Measurements from ENCODE around the gene PGLYRP2. TPM values are rescaled to one million over a fixed set of nuclear protein-coding genes. Genes with fewer than 3 reads are reported as not detected.
A peak's percentile ranks its signal among the peaks of the same experiment; 100 is the strongest.
"Not testable (repeated sequence)": the region's sequence is repeated elsewhere in the genome, so short reads cannot be mapped to it uniquely, and the experiment has no call there.

The PGLYRP2 gene
- total and polyA plus RNA-seq, 5 experiments from 2014 or later = 0.37 to 0.72 (median 0.69) TPM

DNA sequence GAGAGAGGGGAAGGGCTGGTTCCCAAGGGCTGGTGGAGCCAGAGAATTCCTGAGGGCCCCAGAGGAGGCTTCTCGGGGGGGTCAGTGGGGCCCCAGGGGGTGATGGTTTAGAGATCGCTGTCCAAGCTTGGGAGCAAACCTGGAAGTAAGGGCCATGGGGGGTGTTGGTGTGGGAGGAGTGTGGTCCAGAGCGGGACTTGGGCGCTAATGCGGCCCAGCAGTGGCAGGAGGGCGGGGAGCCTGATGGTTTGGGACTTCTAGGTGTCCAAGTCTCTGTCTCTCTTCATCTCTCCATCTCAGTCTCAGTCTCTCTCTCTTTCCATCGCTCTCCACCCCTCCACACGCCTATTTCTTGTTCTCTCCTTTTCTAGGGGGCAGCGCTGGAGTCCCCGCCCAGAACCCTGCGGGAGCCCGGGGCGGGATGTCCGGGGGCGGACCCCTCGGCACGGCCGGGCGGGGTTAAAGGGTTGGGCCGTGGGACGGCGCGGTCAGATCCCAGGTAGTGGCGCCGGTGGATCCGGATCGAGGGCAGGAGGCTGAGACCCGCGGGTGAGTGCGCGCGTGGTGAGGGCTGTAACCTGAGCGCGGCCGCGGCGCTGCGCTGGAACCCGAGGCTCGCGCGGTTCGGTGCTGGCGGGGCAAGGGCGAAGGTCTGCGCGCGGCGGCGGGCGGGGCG lies 28.9 kb upstream of the PGLYRP2 start, which contains the start of gene CYP4F22:
Gene CYP4F22 (plus strand): TSS at position 491 of the 676 bp plus-strand sequence. CDS start 16,812 bp downstream, outside the sequence.
- Mint-ChIP-seq H3K27ac (peak within 1 kb of the TSS in 6 of 10 donors; percentile 60 to 86 (median 66)), H3K4me1 (peaks cover 15 to 30% (median 26%) of the 10 kb centered on the region in 4 donors), H3K9me3 (no peaks in the 10 kb centered on the region), H3K36me3 (no peaks in the 10 kb centered on the region), H3K4me3 (peak within 1 kb of the TSS; percentile 73 to 90 (median 84)), H3K27me3 (peaks cover 0 to 14% (median 1%) of the 10 kb centered on the region in 5 donors)
- POLR2A ChIA-PET = interaction anchor here (0.8 to 0.9 kb wide), 2 partner anchors 35 to 45 kb away, joined by 3 to 6 read pairs; no protein-coding TSS in a partner anchor
- DNase-seq (peak in 5 of 10 donors; percentile 8 to 26 (median 11)), ATAC-seq (peak; percentile 65 to 82)

DNA sequence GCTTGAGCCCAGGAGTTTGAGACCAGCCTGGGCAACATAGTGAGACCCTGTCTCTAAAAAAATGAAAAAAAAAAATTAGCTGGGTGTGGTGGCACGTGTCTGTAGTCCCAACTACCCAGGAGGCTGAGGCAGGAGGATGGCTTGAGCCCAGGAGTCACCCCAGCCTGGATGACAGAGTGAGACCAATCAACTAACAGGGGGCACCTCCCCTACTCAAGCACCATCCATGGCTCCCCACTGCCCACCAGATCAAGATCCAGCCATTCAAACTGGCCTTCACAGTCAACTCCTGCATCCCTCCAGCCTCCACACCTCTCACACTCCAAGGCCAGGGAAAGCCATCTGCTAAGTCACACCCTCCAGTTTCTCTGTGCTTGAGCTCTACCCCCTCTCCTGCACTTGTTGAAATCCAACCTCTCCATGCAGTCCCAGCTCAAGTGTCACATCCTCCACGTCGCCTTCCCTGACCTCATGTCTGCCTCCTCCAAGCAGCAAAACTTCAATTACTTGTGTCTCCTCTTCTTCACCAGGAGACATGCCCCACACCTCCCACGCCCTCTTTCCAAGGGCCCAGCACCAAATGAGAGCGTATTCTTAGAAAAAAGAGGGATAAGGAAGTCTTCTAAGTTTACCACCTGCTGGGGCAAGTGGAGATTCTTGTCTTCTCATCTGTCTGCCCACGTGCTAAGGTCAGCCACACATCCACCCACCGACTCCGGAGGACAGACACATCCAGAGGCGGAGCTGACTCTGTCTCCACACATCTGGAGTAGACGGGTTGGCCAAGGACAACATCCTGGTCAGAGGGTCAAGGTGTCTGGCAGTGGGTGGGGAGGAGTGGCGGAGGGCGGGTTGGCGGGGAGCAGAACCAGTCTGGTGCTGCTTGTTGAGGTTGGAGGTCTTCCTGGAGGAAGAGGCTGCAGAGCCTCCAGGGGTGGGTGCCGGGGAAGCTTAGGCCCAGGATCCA lies 28.1 kb upstream of the PGLYRP2 start:
- ATAC-seq (no peak), DNase-seq (no peak)
- no peaks in the 10 kb centered on the region for H3K36me3 Mint-ChIP-seq
- H3K27me3 Mint-ChIP-seq = peaks cover 0 to 14% (median 0%) of the 10 kb centered on the region in 5 donors
- H3K4me3 Mint-ChIP-seq = peak overlapping the region; percentile 48 to 90 (median 84)
- H3K27ac Mint-ChIP-seq = peak overlapping the region in 3 of 10 donors; percentile 14 to 67 (median 28)
- POLR2A ChIA-PET = interaction anchor here (0.6 to 0.9 kb wide), 4 partner anchors 19 to 44 kb away, joined by 3 to 6 read pairs (median 4); no protein-coding TSS in a partner anchor
- H3K4me1 Mint-ChIP-seq = peaks cover 15 to 30% (median 27%) of the 10 kb centered on the region in 4 donors
- H3K9me3 Mint-ChIP-seq = no peaks in the 10 kb centered on the region

DNA sequence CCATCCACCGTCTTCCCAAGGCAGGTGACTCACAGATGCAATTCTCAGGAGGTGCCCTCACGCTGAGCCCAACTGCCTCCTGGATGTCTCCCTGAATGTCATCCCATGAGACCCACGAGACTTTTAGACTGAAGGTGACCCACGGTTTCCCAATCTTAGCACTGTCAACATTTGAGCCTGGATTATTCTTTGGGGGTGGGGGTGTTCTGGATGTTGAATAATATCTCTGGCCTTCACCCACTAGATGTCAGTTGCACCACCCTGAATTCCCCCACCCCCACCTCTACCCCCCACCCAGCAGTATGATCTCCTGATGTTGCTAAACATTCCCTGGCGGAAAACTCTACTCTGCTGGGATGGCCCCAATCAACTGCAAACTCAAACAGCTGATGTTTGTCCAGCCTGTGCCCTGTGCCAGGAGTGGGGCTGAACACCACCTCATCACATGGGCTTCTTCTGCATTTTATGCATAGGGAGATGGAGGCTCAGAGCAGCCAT lies 26.8 kb upstream of the PGLYRP2 start:
- H3K36me3 Mint-ChIP-seq = no peaks in the 10 kb centered on the region
- no peaks in the 10 kb centered on the region for H3K9me3 Mint-ChIP-seq
- peaks cover 0 to 14% (median 0%) of the 10 kb centered on the region in 5 donors for H3K27me3 Mint-ChIP-seq
- ATAC-seq = no peak
- peak overlapping the region in 1 of 10 donors; percentile 14 for H3K27ac Mint-ChIP-seq
- POLR2A ChIA-PET = interaction anchor here (0.6 kb wide), 1 partner anchor 37 kb away, joined by 4 read pairs; no protein-coding TSS in a partner anchor
- H3K4me1 Mint-ChIP-seq = peaks cover 17 to 40% (median 30%) of the 10 kb centered on the region in 4 donors
- H3K4me3 Mint-ChIP-seq = no peak overlapping the region
- no peak for DNase-seq

DNA sequence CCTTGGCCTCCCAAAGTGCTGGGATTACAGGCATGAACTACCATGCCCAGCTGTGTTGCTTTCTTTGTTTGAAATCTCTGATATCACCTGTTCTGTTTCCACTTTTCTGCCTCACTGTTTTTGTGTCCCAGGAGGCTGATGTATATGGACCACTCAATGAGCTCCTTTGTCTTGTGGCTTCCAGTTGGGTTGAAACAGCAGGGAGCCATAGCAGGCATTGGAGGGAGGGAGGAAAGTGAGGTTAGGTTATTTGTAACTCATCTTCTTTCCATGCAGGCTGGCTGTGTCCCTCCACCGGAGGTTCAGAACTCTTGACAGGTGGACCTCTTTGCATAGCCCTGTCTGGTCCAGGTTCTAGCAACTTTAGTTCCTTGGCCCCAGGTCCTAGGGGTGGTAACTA lies 23.0 kb upstream of the PGLYRP2 start:
- H3K4me3 Mint-ChIP-seq = no peak overlapping the region
- POLR2A ChIA-PET = interaction anchor here (0.6 kb wide), 1 partner anchor 52 kb away, joined by 3 read pairs; no protein-coding TSS in a partner anchor
- no peaks in the 10 kb centered on the region for H3K36me3 Mint-ChIP-seq
- DNase-seq = no peak
- H3K9me3 Mint-ChIP-seq = no peaks in the 10 kb centered on the region
- peaks cover 2 to 38% (median 21%) of the 10 kb centered on the region in 4 donors for H3K4me1 Mint-ChIP-seq
- peak overlapping the region in 1 of 10 donors; percentile 12 for H3K27ac Mint-ChIP-seq
- H3K27me3 Mint-ChIP-seq = peaks cover 0 to 2% (median 0%) of the 10 kb centered on the region in 5 donors
- ATAC-seq = no peak

DNA sequence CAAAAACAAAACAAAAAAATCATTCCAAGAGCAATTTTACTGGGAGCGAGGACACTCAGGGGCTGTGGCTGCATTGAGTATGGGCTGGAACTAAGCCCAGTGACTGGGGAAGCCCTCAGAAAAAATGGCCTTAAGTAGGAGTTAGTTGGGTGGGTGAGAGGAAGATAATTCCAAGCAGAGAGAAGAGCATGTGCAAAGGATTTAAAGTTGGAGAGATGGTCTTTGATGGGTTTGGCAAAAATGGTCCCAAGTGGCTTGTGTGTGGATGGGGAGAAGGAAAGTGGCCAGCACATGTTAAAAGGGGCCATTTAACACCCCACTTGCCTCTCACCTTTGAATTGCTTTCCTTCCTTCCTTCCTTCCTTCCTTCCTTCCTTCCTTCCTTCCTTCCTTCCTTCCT lies 22.3 kb upstream of the PGLYRP2 start:
- Mint-ChIP-seq H3K27me3 (no peaks in the 10 kb centered on the region), H3K4me1 (peaks cover 2 to 36% (median 21%) of the 10 kb centered on the region in 4 donors), H3K36me3 (no peaks in the 10 kb centered on the region), H3K9me3 (no peaks in the 10 kb centered on the region), H3K27ac (peak overlapping the region in 2 of 10 donors; percentile 21 to 56), H3K4me3 (no peak overlapping the region)
- DNase-seq = no peak
- POLR2A ChIA-PET = interaction anchor here (0.6 kb wide), 1 partner anchor 53 kb away, joined by 3 read pairs; no protein-coding TSS in a partner anchor
- ATAC-seq = no peak

DNA sequence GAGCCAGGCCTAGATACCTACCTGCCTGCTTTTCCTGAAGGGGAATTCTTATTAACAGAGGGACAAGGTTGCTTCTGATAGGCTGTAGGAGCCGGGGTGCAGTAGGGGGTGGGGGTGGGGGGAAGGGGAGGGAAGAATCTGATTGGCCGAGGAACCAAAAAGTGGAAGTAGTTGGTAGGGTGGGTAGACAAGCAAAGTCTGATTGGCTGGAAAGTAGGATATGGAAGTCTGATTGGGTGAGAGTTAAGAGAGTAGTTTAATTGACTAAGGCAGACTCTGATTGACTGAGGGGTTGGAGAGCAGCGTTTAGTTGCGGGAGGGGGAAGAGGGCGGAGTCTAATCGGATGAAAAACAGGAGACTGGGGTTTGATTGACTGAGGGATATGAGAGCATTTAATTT lies 19.6 kb upstream of the PGLYRP2 start:
- POLR2A ChIA-PET = no interaction called here
- Mint-ChIP-seq H3K36me3 (no peaks in the 10 kb centered on the region), H3K9me3 (no peaks in the 10 kb centered on the region), H3K27ac (peak overlapping the region in 1 of 10 donors; percentile 25), H3K4me1 (peaks cover 2 to 36% (median 19%) of the 10 kb centered on the region in 4 donors), H3K4me3 (no peak overlapping the region), H3K27me3 (no peaks in the 10 kb centered on the region)
- DNase-seq (no peak), ATAC-seq (no peak)

DNA sequence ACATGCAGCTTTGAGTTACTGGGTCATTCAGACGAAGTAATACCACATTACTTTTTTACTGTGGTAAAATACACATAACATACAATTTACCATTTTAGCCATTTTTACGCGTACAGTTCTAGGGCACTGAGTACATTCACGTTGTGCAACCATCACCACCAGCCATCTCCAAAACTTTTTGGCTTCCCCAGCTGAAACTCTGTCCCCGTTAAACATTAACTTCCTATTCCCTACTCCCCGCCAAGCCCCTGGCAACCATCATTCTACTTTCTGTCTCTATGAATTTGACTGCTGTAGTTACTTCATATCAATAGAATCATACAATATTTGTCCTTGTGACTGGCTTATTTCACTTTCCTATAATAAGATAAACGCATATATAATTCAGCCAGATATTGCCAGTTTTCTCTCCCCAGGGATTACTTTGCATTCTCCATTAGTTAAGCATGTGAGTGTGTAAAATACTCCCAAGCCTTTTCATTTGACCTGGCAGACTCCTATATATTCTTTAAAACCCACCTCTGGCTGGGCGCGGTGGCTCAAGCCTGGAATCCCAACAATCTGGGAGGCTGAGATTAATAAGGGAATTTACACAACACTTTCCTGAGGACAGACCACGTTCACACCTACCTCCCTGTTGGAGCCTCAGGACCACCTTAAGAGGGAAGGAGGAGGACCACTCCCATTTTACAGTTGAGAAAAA lies 19.0 kb upstream of the PGLYRP2 start:
- Mint-ChIP-seq H3K27me3 (no peaks in the 10 kb centered on the region), H3K9me3 (no peaks in the 10 kb centered on the region), H3K36me3 (no peaks in the 10 kb centered on the region), H3K27ac (peak overlapping the region in 1 of 10 donors; percentile 46), H3K4me1 (peaks cover 2 to 36% (median 19%) of the 10 kb centered on the region in 4 donors), H3K4me3 (no peak overlapping the region)
- DNase-seq = no peak
- POLR2A ChIA-PET = no interaction called here
- no peak for ATAC-seq

DNA sequence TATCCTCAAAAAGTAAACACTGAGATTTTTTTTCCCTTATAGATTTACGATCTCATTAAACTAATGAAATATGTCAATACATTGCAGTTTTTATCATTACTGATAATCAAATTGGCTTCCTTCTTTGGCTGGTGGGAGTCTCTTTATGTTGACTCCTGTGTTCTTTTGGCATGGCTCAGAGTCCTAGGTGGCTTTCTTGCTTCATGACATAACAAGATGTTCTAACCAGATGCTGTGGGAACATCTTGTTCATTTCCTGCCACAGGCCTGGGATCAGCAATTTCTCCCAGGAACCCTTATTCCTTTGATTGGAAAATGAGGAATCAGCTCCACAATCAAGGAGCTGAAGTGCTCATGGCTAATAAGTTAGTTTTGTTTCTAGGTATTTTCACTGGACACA lies 15.8 kb upstream of the PGLYRP2 start:
- Mint-ChIP-seq H3K36me3 (no peaks in the 10 kb centered on the region), H3K27ac (no peak overlapping the region), H3K9me3 (no peaks in the 10 kb centered on the region), H3K27me3 (peaks cover 0 to 1% (median 0%) of the 10 kb centered on the region in 5 donors), H3K4me3 (no peak overlapping the region), H3K4me1 (peaks cover 2 to 17% (median 9%) of the 10 kb centered on the region in 4 donors)
- POLR2A ChIA-PET = no interaction called here
- DNase-seq (no peak), ATAC-seq (no peak)

DNA sequence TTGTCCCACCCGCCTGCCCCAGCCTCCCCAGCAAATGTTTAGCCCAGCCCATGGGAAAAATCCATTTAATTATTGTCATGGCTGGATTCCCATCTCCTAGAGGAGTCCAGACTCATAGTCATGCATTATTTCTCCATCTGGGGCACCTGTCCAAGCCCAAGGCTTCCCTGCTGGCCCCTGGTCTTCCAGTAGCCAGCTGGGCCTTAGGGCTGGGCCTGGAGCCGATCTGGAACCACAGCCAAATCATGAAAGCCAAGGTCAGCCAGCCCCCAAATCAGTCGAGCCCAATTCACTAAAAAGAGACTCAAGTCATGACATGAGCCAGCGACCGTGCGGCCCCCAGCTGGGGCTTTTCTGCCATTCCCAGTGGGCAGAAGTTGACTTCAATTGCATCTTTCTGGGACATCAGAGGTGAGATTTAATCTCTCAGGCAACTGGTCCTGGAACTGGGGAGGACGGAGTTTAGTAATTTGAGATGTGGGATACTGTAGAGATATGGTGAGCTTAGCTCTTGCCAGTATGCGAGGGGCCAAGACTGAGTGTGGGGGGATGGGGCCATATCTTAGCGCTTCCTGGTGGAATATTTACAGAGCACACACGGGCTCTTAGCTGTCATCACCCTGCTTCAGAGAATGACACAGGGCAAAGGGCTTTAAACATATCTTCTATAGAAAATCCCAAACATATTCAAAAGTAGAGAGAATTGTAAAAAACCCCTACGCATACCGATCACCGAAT lies 9.4 kb upstream of the PGLYRP2 start:
- DNase-seq (no peak), ATAC-seq (no peak)
- POLR2A ChIA-PET = interaction anchor here (0.6 kb wide), 1 partner anchor 493 kb away, joined by 3 read pairs; no protein-coding TSS in a partner anchor
- H3K27me3 Mint-ChIP-seq = peaks cover 0 to 1% (median 0%) of the 10 kb centered on the region in 5 donors
- no peaks in the 10 kb centered on the region for H3K9me3 Mint-ChIP-seq
- H3K27ac Mint-ChIP-seq = no peak overlapping the region
- H3K36me3 Mint-ChIP-seq = no peaks in the 10 kb centered on the region
- H3K4me3 Mint-ChIP-seq = no peak overlapping the region
- H3K4me1 Mint-ChIP-seq = peaks cover 0 to 2% (median 0%) of the 10 kb centered on the region in 4 donors

DNA sequence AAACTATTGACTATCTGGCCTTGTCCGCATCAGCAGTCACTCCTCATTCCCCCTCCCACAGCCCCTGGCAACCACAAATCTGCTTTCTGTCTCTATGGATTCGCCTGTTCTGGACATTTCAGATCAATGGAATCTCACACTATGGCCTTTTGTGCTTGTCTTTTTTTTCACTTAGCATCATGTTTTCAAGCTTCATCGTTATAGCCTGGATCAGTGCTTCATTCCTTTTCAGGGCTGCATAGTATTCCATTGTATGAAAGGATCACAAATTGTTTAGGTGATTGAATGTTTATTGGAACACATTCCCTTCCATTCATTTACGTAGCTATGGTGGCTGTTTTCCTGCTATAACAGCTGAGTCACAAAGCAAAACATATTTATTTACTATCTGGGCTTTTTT lies 7.7 kb upstream of the PGLYRP2 start:
- DNase-seq (no peak), ATAC-seq (no peak)
- H3K4me3 Mint-ChIP-seq = no peak overlapping the region
- H3K36me3 Mint-ChIP-seq = no peaks in the 10 kb centered on the region
- no peaks in the 10 kb centered on the region for H3K9me3 Mint-ChIP-seq
- H3K27ac Mint-ChIP-seq = peak overlapping the region in 1 of 10 donors; percentile 25
- H3K4me1 Mint-ChIP-seq = peaks cover 4 to 14% (median 8%) of the 10 kb centered on the region in 4 donors
- H3K27me3 Mint-ChIP-seq = no peaks in the 10 kb centered on the region
- POLR2A ChIA-PET = interaction anchor here (1.0 kb wide), 1 partner anchor 69 kb away, joined by 3 read pairs; the partner anchor contains the start of gene AKAP8L

DNA sequence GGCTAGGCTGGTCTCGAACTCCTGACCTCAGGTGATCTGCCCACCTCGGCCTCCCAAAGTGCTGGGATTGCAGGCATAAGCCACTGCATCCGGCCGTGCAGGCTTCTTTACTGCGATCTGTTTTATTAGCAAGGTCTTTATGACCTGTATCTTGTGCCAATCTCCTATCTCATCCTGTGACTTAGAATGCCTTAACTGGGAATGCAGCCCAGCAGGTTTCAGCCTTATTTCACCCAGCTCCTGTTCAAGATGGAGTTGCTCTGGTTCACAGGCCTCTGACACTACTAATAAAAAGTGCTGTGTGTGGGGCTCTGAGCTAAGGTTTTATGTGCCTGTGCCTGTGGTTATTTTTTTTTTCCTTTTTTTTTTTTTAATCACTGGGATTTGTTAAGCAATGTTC lies 6.5 kb upstream of the PGLYRP2 start:
- H3K9me3 Mint-ChIP-seq, H3K36me3 Mint-ChIP-seq, H3K4me3 Mint-ChIP-seq, DNase-seq, ATAC-seq, H3K27me3 Mint-ChIP-seq, H3K27ac Mint-ChIP-seq: not testable (repeated sequence)
- H3K4me1 Mint-ChIP-seq = peaks cover 5 to 14% (median 9%) of the 10 kb centered on the region in 4 donors
- POLR2A ChIA-PET = interaction anchor here (0.6 to 0.7 kb wide), 3 partner anchors 17 to 283 kb away, joined by 4 to 5 read pairs (median 5); no protein-coding TSS in a partner anchor

All from naive thymus-derived CD8-positive, alpha-beta T cell (primary cell).